ENCODE results near the gene CTBP2.

Gene CTBP2

GRCh38 chr10:125159932-125160855, at the start of gene CTBP2:
Gene CTBP2 (minus strand): TSS chr10:125160563.
- no peak for DNase-seq

DNA sequence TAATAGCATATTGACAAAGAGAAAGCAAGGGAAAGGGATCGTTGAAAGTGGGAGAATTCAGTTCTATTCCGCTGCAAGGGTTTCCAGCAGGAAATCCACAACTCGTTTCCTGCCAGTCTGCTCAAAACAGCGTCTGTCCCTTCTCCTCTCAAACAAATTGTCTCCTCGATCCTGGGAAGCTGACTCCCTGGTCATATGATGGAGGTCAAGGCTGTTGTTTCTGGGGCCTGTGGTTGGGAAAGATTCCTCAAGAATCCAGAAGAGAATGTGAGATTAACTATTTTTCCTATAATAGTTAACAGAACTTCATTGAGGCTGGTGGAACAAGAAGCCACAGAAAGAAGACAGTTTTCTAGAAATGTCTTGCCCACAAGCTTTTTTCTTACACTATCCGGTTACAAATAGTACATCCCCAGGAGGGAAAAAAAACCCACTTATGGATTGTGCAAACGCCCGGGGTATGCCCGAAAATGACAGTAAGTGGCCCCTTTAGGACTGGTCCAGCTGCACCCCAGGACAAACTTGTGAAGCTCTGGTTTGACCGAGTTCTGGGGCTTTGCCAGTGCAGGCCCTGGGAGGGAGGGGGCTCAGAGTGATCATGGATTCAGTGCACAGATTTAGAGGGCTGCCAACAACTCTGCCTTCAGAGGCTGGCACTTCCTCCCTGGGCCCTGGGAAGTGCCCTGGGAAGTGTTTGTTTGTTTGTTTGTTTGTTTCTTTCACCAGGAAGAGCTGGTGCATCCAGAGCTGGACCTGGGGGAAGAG, 49.4 kb upstream of the CTBP2 start:
- no peak for DNase-seq

DNA sequence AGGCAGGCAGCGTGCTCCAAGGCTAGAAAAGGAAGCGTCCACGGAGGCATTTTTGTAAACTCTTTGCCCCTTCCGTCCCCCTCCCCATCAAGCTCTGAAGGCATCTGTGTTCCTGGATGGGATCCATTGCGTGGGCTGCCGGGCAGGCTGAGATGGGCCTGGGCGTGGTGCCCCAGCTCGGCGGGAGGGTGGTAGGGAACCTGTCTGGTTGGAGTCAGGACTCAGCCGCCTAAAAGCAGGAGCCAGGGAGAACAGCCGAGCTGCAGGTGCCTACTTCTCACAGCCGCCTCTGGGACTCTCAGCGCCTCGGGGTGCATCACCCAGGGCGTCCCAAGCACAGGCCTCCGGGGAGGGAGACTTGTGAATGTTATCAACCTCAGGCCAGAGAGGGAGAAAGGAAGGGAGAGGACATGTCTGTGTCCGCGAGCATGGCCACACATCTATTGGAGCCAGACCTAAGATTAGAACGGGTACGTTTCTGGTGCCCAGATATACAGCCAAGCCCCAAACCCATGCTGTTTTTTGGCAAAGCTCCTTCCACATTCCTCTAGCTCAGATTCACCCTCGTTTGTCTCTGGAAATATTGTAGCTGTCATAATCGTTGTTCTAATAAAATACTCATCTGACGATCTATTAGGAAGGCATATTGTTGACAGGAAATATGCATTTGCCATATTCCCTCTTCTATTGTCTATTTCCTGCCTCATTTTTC, 48.6 kb upstream of the CTBP2 start:
- DNase-seq = no peak

- no peak for DNase-seq
Measured at GRCh38 chr10:125206623-125207022, 46.3 kb upstream of the CTBP2 start.

- no peak for DNase-seq
Measured at GRCh38 chr10:125205431-125205830, 45.1 kb upstream of the CTBP2 start.

GRCh38 chr10:125204400-125204799, 44.0 kb upstream of the CTBP2 start:
- no peak for DNase-seq

DNA sequence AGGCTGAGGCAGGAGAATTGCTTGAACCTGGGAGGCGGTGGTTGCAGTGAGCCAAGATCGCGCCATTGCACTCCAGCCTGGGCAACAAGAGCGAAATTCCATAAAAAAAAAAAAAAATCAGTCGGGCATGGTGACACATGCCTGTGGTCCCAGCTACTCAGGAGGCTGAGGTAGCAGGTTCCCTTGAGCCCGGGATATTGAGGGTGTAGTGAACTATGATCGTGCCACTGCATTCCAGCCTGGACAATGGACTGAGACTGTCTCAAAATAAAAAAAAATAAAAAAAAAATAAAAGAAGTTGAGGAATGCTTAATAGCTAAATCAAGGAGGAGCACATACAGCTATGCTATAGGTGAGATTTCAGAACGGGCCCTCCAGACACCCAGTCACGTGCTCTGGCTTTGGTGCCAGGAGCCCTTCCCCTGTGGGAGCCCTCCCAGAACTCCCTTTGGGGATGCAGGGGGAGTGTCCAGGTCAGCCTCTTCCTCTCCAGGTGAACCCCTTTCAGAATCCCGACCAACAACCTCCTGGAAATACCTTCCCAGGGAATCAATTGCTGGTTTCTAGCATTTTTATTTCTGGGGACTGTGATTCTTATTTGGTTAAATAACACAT, 42.9 kb upstream of the CTBP2 start:
- no peak for DNase-seq

GRCh38 chr10:125201791-125202622, 41.6 kb upstream of the CTBP2 start:
- DNase-seq = no peak

DNA sequence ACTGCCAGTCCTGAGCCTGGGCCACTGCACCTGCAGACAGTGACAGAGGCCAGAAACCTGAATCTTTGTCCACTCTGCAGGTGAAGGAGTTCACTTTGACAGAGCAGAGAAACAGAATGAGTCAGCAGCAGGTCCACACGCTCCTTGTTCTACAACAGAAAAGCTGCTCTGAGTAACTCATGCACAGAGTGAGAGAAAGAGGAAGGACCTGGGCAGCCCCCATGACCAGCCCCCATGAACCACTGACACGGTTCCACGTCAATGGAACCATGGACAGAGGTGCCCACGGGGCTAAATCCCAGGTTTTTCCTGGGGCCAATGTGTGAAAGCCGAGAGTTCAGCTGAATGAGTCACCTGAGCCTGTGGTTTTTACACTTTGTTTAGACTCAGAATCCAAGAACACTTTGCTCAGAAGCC, 40.8 kb upstream of the CTBP2 start:
- DNase-seq = no peak

DNA sequence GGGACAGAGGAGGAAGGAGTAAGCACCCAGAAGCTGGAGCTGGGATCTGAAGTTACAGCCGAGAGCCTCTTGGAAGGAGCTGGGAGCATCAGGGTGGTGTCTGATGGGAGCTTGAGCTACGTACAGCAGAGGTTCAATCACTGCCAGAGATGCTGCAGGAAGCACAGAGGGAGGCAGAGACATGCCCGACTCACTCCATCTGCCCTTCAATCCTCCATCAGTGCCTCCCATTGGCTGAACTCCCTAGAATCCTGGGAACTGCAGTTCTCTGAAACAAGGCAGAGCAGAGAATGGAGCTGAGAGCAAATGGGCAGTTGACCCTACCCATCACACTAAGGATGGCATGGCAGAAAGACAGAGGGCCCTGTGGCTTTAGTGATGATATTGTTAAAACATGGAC, 40.0 kb upstream of the CTBP2 start:
- DNase-seq = no peak

DNA sequence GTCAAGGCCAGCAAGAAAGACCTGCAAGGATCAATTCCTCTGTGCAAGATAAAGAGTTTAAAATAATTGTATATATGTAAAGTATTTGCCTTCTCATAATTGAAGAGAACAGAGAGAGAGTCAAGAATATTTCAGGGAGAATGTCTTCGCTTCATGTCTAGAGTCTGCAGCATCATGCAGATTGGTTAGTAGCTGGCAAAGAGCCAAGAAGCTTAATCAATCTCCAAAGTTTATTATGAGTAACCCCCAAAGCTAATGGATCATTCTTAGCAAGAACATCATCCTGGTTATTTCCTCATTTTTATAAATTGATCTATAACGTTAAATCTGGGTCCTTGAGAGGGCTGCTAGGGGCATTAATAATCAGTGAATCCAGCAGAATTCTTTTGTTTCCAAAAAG, 38.9 kb upstream of the CTBP2 start:
- no peak for DNase-seq

GRCh38 chr10:125194814-125195213, 34.5 kb upstream of the CTBP2 start:
- no peak for DNase-seq

GRCh38 chr10:125193306-125193877, 33.0 kb upstream of the CTBP2 start:
- no peak for DNase-seq

GRCh38 chr10:125192620-125193019, 32.3 kb upstream of the CTBP2 start:
- DNase-seq = no peak

DNA sequence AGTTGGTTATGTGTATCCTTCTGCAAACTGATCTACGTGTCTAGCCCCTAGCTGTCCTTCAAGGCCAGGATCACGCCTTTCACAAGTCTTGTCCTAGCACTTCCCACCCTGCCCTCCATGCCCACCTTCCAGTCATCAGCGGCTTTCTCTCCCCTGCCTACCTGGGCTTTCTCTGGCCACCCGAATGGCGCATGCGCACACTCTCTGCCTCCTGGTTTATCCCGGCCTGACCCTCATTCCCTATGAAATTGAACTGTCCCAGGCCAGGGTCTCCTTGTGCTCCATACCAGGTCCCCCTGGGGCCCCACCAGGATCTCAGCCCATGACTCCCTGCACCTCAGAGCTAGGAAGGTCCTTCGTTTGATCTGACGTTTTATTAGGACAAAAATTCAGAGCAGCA, 31.6 kb upstream of the CTBP2 start:
- no peak for DNase-seq

- no peak for DNase-seq
Measured at GRCh38 chr10:125190946-125191345, 30.6 kb upstream of the CTBP2 start.

DNA sequence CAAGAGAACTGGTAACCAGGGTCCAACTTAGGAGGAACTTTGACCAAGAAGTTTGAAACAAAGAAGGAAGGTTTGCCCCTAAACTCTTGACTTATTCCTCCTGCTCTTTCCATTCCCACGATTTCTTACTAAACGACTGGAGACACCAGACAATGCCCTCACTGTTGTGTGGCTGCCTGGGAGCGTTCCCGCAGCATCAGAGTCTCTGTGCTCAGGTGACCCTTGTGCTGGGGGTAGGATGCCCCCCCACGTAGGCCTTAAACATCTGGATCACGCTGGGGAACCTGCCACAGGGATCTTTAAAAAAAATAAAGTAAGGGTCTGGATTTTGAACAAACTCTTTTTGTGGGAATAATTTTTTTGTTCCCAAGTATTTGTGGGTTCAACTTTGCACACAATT, 30.1 kb upstream of the CTBP2 start:
- DNase-seq = no peak

DNA sequence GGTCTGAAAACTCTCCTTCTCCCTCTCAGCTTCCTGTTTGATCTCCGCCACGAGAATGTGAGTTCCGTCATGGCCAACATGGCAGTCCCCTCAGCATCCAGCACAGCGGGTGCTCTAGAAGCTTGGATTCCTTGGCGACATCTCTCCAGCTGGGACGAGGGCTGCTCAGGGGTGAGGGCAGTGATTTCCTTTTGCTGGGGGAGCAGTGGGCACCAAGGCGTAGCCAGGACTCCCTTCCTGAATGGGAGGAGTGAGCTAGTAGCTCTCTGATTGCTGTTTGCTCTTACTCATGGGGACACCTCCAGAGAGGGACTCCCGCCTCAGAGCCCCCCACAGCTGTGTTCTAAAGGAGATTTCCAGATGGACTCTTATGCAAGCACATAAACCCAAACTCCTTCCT, 28.8 kb upstream of the CTBP2 start:
- no peak for DNase-seq

GRCh38 chr10:125187238-125188194, 27.2 kb upstream of the CTBP2 start:
- DNase-seq = no peak

DNA sequence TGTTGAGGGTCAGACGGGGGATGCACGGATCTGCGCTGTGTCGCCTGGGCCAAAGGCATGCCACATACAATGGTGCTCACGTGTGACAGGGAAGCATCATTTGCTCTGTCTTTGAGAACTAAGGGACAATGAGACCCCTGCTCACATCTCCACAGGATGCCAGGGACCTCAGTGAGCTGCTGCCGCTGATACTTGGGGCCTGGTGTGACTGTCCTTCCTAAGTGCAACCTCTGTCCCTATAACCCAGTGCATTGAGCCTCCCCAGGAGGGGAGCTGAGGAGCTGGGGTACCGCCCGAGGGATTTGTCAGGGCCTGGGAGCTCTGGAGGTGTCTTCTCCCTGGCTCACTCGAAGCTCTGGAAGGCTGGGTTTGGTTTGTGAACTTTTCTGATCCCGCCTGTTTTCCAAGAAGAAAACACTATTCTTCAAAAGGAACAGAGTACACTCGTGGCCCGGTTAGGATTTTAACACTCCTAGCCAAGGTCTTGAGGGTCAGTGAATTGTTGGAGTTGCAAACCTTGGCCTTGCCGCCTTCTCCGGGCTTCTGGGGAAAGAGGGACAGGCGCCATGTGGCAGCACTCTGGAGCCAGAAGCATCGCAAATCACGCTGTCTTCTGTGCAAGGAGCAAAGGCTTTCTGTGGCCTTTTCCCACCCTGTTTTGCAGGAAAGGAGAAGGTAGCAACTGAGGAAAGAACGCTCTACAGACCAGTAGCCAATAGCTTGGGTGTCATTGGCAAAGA, 26.2 kb upstream of the CTBP2 start:
- DNase-seq = no peak

All from activated CD4-positive, alpha-beta T cell treated with anti-CD3 and anti-CD28 coated beads, Interleukin-2, amount 50 U/mL, for 48 hours (primary cell).